Activated T-cell treated with anti-CD3 and anti-CD28 coated beads, Interleukin-2, amount 50 U/mL, for 72 hours (primary cell): ENCODE data around the gene KRTAP12-3. TPM values are rescaled to one million over a fixed set of nuclear protein-coding genes. Genes with fewer than 3 reads are reported as not detected.
A peak's percentile ranks its signal among the peaks of the same experiment; 100 is the strongest.
"Not testable (repeated sequence)": the region's sequence is repeated elsewhere in the genome, so short reads cannot be mapped to it uniquely, and the experiment has no call there.

ENCODE experiments used
- ATAC-seq, 2 donors: fragments of 150-1000 bp; cut with Tn5 transposase; replicated peaks in 1 of 2; 2 replicates each; pipeline ENCODE4 v1.10.0; 2021; ENCODE audit warnings: moderate library complexity in 2 of 2, mild to moderate bottlenecking in 1 of 2
- DNase-seq, 2 donors: peaks; one replicate each; pipeline ENCODE4 v3.0.0; 2021 to 2022; ENCODE audit warnings: mixed read lengths in 1 of 2
- H3K27ac Mint-ChIP-seq: one replicate; pipeline ENCODE4 v1.8.0; 2022; ENCODE audit warnings: mild to moderate bottlenecking, moderate library complexity, mixed read lengths
- H3K27me3 Mint-ChIP-seq: one replicate; pipeline ENCODE4 v1.8.0; 2022; ENCODE audit warnings: low read depth, mixed read lengths
- H3K36me3 Mint-ChIP-seq, 2 donors: one replicate each; pipeline ENCODE4 v1.8.0; 2022; ENCODE audit warnings: mixed read lengths in 2 of 2, mild to moderate bottlenecking in 1 of 2; ENCODE audit not compliant: insufficient read depth in 2 of 2
- H3K4me1 Mint-ChIP-seq: one replicate; pipeline ENCODE4 v1.8.0; 2022; ENCODE audit warnings: low read depth, mixed read lengths
- H3K4me3 Mint-ChIP-seq, 2 donors: one replicate each; pipeline ENCODE4 v1.8.0; 2022; ENCODE audit warnings: mild to moderate bottlenecking in 2 of 2, mixed read lengths in 2 of 2, moderate library complexity in 2 of 2
- H3K9me3 Mint-ChIP-seq, 2 donors: one replicate each; pipeline ENCODE4 v1.8.0; 2022; ENCODE audit warnings: mixed read lengths in 2 of 2
- total RNA-seq, 2 donors: library from RNA; stranded (reverse); gene quantifications; one replicate each; pipeline ENCODE4 v1.2.3, GENCODE V29; 2022

Gene KRTAP12-3
- total RNA-seq: not detected

DNA sequence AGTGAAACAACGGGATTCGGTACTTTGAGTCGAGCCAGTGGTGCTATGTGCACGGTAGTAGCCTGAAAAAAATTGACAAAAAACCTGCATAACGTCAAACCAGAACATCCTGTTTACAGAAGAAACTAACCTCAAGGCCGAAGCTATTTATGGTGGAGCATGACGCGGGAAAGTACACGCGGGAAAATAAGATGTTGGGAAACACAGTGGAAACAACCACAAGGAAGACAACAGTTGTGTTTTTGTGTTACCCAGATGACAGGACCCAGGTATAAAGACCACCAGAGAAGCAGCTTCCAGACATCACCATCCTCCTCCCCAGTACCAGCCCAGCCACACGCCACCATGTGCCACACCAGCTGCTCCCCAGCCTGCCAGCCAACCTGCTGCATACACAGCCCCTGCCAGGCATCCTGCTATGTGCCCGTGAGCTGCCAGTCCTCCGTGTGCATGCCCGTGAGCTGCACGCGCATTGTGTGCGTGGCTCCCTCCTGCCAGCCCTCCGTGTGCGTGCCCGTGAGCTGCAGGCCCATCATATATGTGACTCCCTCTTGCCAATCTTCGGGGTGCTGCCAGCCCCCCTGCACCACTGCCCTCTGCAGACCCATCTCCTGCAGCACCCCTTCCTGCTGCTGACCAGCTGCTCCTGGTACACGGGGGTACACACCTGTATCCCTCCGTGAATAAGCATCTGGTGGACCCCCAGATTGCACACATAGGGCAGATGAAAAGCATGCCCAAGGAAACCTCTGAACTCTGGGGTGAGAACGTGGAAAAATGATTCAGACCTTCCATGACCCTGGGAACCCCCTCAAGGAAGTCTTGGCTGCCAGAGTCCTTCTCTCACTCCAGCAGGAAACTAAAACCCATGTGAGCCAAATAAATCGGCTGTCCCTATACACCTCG is at the start of gene KRTAP12-3:
Gene KRTAP12-3 (plus strand): TSS at position 298 of the 906 bp plus-strand sequence. CDS start 48 bp downstream, at position 346.
- Mint-ChIP-seq H3K4me3 (peak within 1 kb of the TSS; percentile 66 to 72), H3K36me3 (peaks cover 29 to 31% of the 10 kb centered on the region in 2 donors), H3K27me3 (no peaks in the 10 kb centered on the region), H3K9me3 (peaks cover 9 to 21% of the 10 kb centered on the region in 2 donors), H3K27ac (peak within 1 kb of the TSS; percentile 12), H3K4me1 (peaks cover 47% of the 10 kb centered on the region)
- DNase-seq: peak; percentile 15 to 22
- peak; percentile 68 to 80 for ATAC-seq

GRCh38 chr21:44609193-44609592 is 48.5 kb upstream of the KRTAP12-3 start:
- no peaks in the 10 kb centered on the region for H3K4me1 Mint-ChIP-seq
- no peak overlapping the region for H3K27ac Mint-ChIP-seq
- no peak for DNase-seq
- no peak for ATAC-seq
- H3K27me3 Mint-ChIP-seq: no peaks in the 10 kb centered on the region
- H3K36me3 Mint-ChIP-seq: peaks cover 10 to 13% of the 10 kb centered on the region in 2 donors
- H3K9me3 Mint-ChIP-seq: peaks cover 9 to 14% of the 10 kb centered on the region in 2 donors
- H3K4me3 Mint-ChIP-seq: no peak overlapping the region

GRCh38 chr21:44610157-44610843 is 47.4 kb upstream of the KRTAP12-3 start:
- H3K4me3 Mint-ChIP-seq, H3K4me1 Mint-ChIP-seq, H3K27me3 Mint-ChIP-seq, DNase-seq, H3K27ac Mint-ChIP-seq, ATAC-seq: not testable (repeated sequence)
- Mint-ChIP-seq H3K36me3 (peaks cover 10 to 13% of the 10 kb centered on the region in 2 donors), H3K9me3 (peaks cover 9 to 12% of the 10 kb centered on the region in 2 donors)

GRCh38 chr21:44611551-44611950 is 46.2 kb upstream of the KRTAP12-3 start:
- Mint-ChIP-seq H3K4me3 (no peak overlapping the region), H3K27me3 (no peaks in the 10 kb centered on the region), H3K36me3 (peaks cover 10 to 13% of the 10 kb centered on the region in 2 donors), H3K9me3 (peaks cover 9 to 11% of the 10 kb centered on the region in 2 donors), H3K4me1 (peaks cover 5% of the 10 kb centered on the region), H3K27ac (no peak overlapping the region)
- DNase-seq: no peak
- ATAC-seq: no peak

- ATAC-seq (no peak), DNase-seq (no peak)
- Mint-ChIP-seq H3K27me3 (no peaks in the 10 kb centered on the region), H3K27ac (no peak within 1 kb of the TSS), H3K4me3 (no peak within 1 kb of the TSS), H3K9me3 (peaks cover 9 to 11% of the 10 kb centered on the region in 2 donors), H3K36me3 (peaks cover 10 to 13% of the 10 kb centered on the region in 2 donors), H3K4me1 (peaks cover 10% of the 10 kb centered on the region)
Observed at GRCh38 chr21:44612029-44612486, 45.7 kb upstream of the KRTAP12-3 start, which contains the start of gene KRTAP10-8. KRTAP10-8 (plus strand) TSS chr21:44612079; CDS start chr21:44612101, 22 bp downstream.

DNA sequence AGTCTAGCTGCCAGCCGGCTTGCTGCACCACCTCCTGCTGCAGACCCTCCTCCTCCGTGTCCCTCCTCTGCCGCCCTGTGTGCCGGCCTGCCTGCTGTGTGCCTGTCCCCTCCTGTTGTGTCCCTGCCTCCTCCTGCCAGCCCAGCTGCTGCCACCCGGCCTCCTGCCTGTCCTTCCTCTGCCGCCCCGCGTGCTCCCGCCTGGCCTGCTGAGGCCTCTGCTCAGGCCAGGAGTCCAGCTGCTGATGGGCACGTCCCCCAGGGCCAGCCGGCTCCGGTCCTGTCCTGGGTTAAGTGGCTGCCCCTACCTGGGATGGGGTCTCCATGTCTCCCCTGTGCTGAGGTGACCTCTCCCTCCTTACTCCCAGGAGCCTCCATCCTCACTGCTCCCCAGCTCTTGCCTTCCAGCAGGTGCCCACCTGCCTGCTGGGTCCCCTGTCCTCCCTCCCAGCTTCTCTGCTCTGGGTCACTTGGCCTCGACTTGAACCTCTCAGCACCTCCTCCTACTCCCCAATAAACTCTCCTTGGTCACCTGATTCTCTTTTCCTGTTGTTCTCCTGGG is 45.0 kb upstream of the KRTAP12-3 start:
- peaks cover 9 to 11% of the 10 kb centered on the region in 2 donors for H3K9me3 Mint-ChIP-seq
- H3K27ac Mint-ChIP-seq: no peak overlapping the region
- peaks cover 10 to 13% of the 10 kb centered on the region in 2 donors for H3K36me3 Mint-ChIP-seq
- ATAC-seq (no peak), DNase-seq (no peak)
- no peaks in the 10 kb centered on the region for H3K27me3 Mint-ChIP-seq
- H3K4me3 Mint-ChIP-seq: no peak overlapping the region
- peaks cover 12% of the 10 kb centered on the region for H3K4me1 Mint-ChIP-seq

DNA sequence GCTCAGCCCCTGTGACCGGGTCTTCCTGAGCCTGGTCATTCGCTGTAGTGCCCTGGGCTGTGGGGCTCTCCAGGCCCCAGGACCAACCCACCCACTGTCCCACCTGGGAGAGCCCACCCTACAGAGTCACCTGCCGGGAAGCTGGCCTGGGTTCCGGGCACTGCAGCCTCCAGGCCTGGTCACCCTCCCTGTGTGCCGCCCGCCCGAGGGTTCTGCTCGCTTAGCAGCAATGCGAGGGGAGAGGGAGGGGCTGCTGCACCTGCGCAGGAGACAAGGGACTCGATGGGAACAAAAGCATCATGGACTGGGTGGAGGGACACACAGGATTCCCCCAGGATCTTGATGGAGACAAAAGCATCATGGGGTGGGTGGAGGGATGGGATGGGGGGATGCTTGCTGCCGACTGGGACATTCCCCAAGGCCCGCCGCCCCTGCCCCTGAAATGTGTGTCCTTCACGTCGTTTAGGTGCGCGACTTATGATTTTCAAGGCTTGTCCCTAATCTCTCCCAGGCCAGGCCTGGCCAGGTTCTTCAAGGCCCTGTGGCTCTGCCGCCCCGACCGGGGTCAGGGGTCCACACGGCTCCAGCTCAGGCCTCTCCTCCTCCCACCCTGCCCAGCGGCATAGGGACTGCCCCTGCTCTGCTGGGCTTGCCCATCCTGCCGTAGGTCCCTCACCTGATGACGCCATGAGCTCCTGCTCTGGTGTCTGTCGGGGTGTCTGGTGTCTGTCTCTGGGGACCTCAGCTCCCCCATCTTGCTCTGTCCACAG is 44.2 kb upstream of the KRTAP12-3 start:
- Mint-ChIP-seq H3K9me3 (peaks cover 12 to 13% of the 10 kb centered on the region in 2 donors), H3K27ac (no peak overlapping the region), H3K4me3 (no peak overlapping the region), H3K27me3 (no peaks in the 10 kb centered on the region), H3K36me3 (peaks cover 10 to 19% of the 10 kb centered on the region in 2 donors), H3K4me1 (peaks cover 18% of the 10 kb centered on the region)
- DNase-seq (no peak), ATAC-seq (no peak)

DNA sequence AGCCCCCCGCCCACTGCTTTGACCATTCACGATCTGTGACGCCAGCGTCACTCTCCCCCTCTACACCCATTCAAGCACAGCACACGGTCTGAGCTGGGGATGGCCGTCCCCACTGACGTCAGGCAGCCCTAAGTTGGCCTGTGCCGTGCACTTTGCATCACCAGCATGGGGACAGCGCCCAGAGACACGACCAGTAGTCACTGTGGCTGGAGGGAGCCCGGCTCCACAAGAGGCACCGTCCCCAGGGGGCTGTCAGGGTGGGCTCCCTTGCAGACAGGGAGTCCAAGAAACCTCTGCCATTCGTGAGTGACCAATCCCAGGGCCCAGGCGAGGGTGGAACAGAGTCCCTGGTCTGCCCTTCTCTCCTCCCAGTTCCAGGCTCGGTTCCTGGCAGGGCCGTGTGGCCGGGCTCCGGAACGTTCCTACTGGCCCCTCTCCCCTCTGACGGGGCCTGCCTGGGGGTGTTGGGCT is 43.5 kb upstream of the KRTAP12-3 start:
- Mint-ChIP-seq H3K27ac (no peak overlapping the region), H3K9me3 (peaks cover 12 to 14% of the 10 kb centered on the region in 2 donors), H3K4me1 (peaks cover 24% of the 10 kb centered on the region), H3K4me3 (no peak overlapping the region), H3K36me3 (peaks cover 14 to 20% of the 10 kb centered on the region in 2 donors), H3K27me3 (no peaks in the 10 kb centered on the region)
- no peak for ATAC-seq
- no peak for DNase-seq

DNA sequence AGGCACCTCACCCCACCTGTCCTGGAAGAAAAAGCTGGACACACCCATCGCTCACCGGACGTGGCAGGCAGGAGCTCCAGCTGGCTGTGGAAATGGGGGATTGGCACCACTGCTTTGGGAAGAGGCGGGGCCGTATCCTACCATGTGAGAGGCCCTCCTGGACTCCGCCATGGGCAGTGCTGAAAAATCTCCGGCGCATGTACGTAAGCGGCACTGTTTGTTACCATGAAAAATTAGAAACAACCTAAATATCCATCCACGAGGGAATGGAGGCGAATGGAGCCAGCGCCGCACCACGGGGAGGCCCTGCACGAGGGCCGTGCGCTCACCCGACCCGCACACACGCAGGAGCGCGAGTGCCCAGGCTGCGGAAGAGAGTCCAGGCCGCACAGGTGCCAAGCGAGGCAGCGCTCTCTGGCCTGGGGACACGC is 42.8 kb upstream of the KRTAP12-3 start:
- Mint-ChIP-seq H3K9me3 (peaks cover 13 to 15% of the 10 kb centered on the region in 2 donors), H3K4me3 (no peak overlapping the region), H3K36me3 (peaks cover 18 to 22% of the 10 kb centered on the region in 2 donors), H3K27ac (no peak overlapping the region), H3K27me3 (no peaks in the 10 kb centered on the region), H3K4me1 (peaks cover 26% of the 10 kb centered on the region)
- ATAC-seq: no peak
- DNase-seq: no peak

DNA sequence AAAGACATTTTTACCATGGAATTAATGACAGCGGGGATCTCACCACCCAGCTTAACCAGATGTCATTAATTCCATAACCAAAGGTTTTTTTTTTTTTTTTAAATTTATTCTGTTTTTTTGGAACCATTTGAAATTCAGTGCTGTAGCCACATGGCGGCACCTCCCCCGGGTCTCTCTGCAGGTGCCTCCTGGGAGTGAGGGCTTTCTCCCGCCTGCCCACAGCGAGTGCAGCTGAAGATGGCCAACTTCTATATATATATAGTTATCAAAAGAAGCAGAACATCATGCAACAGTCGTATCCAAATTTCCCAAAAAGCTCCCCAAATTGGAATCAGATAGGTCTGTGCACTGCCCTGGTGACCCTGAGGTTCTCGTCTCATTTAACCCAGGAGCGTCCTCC is 42.3 kb upstream of the KRTAP12-3 start:
- no peak overlapping the region for H3K4me3 Mint-ChIP-seq
- H3K36me3 Mint-ChIP-seq: peaks cover 20 to 22% of the 10 kb centered on the region in 2 donors
- peaks cover 15 to 17% of the 10 kb centered on the region in 2 donors for H3K9me3 Mint-ChIP-seq
- no peak for DNase-seq
- no peaks in the 10 kb centered on the region for H3K27me3 Mint-ChIP-seq
- peaks cover 26% of the 10 kb centered on the region for H3K4me1 Mint-ChIP-seq
- no peak for ATAC-seq
- no peak overlapping the region for H3K27ac Mint-ChIP-seq

DNA sequence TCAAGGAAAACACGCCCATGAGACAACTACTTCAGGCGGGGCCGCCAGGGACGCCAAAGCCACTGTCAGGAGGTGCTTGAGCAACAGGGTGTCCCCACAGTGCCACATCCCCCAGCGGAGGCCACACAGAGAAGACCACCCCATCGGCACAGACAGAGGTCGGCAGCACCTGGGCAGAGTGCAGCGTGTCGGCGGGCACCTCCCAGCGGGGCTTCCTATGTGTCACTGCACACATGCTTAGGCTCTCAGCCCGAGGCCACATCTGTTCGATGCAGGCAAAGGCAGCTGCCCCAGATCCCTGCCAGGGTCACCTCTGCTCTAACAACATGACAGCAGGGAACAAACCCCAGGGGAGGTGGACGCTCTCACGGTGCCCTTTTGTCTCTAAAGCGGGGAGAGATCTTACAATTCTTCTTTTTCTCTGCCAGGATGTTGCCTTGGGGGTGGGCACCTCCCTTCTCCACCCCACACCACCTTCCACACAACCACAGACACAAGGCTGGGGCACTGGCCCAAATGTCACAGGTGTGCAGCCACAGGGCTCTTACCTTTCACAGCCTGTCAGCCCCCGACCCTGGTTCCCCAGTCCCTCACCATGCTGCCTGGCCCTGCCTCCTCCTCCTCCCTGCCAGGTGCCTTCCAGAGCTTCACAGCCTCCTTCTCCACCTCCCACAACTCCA is 41.7 kb upstream of the KRTAP12-3 start:
- DNase-seq (no peak), ATAC-seq (no peak)
- peaks cover 26% of the 10 kb centered on the region for H3K4me1 Mint-ChIP-seq
- peaks cover 19 to 22% of the 10 kb centered on the region in 2 donors for H3K9me3 Mint-ChIP-seq
- no peak overlapping the region for H3K4me3 Mint-ChIP-seq
- H3K27ac Mint-ChIP-seq: no peak overlapping the region
- peaks cover 24 to 28% of the 10 kb centered on the region in 2 donors for H3K36me3 Mint-ChIP-seq
- no peaks in the 10 kb centered on the region for H3K27me3 Mint-ChIP-seq

- Mint-ChIP-seq H3K4me3 (no peak overlapping the region), H3K4me1 (peaks cover 26% of the 10 kb centered on the region), H3K36me3 (peaks cover 22 to 28% of the 10 kb centered on the region in 2 donors), H3K27ac (no peak overlapping the region), H3K9me3 (peaks cover 19% of the 10 kb centered on the region in 2 donors), H3K27me3 (no peaks in the 10 kb centered on the region)
- DNase-seq (no peak), ATAC-seq (no peak)
Observed at GRCh38 chr21:44616591-44616926, 41.2 kb upstream of the KRTAP12-3 start.
